ENCODE data around the gene C15orf62.
A peak's percentile ranks its signal among the peaks of the same experiment; 100 is the strongest.

Gene C15orf62

DNA sequence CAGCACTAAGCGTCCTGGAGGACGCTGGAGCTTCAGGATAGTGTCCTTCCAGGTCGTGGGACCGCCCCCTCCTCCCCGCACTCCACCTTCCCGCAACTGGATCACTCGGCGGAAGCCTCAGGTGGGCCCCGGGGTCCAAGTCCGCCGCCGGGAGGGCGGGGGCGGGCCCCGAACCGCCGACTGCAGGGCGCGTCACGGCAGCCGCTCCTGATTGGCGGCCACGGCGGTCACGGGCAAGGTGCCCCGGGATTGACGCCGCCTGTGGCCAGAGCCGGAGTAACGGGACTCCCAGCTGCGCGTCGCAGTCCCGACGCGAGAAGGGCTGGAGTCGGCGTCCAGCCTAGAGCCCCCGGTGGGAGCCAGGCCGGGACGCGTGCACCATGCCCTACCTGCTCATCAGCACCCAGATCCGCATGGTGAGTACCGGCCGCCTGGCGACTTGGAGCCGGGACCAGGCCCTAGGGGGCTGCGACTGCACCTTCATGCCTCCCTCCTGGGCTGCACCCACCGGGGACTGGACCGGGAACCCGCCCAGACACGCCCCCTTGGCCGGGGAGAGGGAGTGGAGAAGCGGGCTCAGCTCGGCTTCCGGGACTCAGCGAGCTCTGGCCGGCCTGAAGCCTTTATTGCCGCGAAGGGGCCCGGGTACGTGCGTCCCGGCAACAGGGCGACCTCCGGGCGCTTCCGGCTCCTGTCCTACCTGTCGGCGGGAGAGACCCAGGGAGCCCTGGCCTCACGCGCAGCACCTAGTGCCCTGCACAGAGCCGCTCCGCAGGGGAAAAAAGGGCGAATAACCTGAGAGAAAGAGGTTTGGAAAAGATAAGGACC lies 5.8 kb upstream of the C15orf62 start, which contains the start of gene GCHFR (continued):
- TF ChIP-seq ZNF645 (tag by site-specific recombination; IDR thresholded peaks at IDR 0.05) (no peak), ZNF624 (tag by site-specific recombination; IDR thresholded peaks at IDR 0.05) (no peak), ZBTB49 (tag by site-specific recombination; IDR thresholded peaks at IDR 0.05; ENCODE audit: low read depth) (no peak), ZNF114 (tag by site-specific recombination; IDR thresholded peaks at IDR 0.05) (no peak), SALL2 (tag by site-specific recombination; IDR thresholded peaks at IDR 0.05; ENCODE audit: borderline replicate concordance) (no peak), ZNF10 (tag by site-specific recombination; IDR thresholded peaks at IDR 0.05) (no peak; the same call in 1 of the 2 replicates), ZNF24 (tag by site-specific recombination; IDR thresholded peaks at IDR 0.05) (no peak), FEZF1 (tag by site-specific recombination; IDR thresholded peaks at IDR 0.05) (no peak), BCL11A (tag by site-specific recombination; IDR thresholded peaks at IDR 0.05; ENCODE audit: low read depth) (no peak), ZBTB7A (tag by site-specific recombination; IDR thresholded peaks at IDR 0.05; ENCODE audit: low read depth) (no peak), ZNF529 (tag by site-specific recombination; IDR thresholded peaks at IDR 0.05; ENCODE audit: insufficient replicate concordance) (no peak), REPIN1 (tag by site-specific recombination; IDR thresholded peaks at IDR 0.05; ENCODE audit: low read depth) (no peak), ZNF354C (tag by site-specific recombination; IDR thresholded peaks at IDR 0.05; ENCODE audit: borderline replicate concordance, low read depth) (no peak), KLF10 (tag by site-specific recombination; IDR thresholded peaks at IDR 0.05) (peak; percentile 86; the same call in 1 of the 2 replicates), ZNF138 (tag by site-specific recombination; IDR thresholded peaks at IDR 0.05; ENCODE audit: borderline replicate concordance) (no peak), ZBTB17 (tag by site-specific recombination; IDR thresholded peaks at IDR 0.05) (peak; percentile 67)
- TF ChIP-seq, protein P1, sequence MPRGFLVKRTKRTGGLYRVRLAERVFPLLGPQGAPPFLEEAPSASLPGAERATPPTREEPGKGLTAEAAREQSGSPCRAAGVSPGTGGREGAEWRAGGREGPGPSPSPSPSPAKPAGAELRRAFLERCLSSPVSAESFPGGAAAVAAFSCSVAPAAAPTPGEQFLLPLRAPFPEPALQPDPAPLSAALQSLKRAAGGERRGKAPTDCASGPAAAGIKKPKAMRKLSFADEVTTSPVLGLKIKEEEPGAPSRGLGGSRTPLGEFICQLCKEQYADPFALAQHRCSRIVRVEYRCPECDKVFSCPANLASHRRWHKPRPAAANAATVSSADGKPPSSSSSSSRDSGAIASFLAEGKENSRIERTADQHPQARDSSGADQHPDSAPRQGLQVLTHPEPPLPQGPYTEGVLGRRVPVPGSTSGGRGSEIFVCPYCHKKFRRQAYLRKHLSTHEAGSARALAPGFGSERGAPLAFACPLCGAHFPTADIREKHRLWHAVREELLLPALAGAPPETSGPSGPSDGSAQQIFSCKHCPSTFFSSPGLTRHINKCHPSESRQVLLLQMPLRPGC (tag by site-specific recombination; IDR thresholded peaks at IDR 0.05): no peak
- TF ChIP-seq, protein P2, sequence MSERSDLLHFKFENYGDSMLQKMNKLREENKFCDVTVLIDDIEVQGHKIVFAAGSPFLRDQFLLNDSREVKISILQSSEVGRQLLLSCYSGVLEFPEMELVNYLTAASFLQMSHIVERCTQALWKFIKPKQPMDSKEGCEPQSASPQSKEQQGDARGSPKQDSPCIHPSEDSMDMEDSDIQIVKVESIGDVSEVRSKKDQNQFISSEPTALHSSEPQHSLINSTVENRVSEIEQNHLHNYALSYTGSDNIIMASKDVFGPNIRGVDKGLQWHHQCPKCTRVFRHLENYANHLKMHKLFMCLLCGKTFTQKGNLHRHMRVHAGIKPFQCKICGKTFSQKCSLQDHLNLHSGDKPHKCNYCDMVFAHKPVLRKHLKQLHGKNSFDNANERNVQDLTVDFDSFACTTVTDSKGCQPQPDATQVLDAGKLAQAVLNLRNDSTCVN (tag by site-specific recombination; optimal IDR thresholded peaks at IDR 0.05): peak; percentile 90
- TF ChIP-seq, protein P3, sequence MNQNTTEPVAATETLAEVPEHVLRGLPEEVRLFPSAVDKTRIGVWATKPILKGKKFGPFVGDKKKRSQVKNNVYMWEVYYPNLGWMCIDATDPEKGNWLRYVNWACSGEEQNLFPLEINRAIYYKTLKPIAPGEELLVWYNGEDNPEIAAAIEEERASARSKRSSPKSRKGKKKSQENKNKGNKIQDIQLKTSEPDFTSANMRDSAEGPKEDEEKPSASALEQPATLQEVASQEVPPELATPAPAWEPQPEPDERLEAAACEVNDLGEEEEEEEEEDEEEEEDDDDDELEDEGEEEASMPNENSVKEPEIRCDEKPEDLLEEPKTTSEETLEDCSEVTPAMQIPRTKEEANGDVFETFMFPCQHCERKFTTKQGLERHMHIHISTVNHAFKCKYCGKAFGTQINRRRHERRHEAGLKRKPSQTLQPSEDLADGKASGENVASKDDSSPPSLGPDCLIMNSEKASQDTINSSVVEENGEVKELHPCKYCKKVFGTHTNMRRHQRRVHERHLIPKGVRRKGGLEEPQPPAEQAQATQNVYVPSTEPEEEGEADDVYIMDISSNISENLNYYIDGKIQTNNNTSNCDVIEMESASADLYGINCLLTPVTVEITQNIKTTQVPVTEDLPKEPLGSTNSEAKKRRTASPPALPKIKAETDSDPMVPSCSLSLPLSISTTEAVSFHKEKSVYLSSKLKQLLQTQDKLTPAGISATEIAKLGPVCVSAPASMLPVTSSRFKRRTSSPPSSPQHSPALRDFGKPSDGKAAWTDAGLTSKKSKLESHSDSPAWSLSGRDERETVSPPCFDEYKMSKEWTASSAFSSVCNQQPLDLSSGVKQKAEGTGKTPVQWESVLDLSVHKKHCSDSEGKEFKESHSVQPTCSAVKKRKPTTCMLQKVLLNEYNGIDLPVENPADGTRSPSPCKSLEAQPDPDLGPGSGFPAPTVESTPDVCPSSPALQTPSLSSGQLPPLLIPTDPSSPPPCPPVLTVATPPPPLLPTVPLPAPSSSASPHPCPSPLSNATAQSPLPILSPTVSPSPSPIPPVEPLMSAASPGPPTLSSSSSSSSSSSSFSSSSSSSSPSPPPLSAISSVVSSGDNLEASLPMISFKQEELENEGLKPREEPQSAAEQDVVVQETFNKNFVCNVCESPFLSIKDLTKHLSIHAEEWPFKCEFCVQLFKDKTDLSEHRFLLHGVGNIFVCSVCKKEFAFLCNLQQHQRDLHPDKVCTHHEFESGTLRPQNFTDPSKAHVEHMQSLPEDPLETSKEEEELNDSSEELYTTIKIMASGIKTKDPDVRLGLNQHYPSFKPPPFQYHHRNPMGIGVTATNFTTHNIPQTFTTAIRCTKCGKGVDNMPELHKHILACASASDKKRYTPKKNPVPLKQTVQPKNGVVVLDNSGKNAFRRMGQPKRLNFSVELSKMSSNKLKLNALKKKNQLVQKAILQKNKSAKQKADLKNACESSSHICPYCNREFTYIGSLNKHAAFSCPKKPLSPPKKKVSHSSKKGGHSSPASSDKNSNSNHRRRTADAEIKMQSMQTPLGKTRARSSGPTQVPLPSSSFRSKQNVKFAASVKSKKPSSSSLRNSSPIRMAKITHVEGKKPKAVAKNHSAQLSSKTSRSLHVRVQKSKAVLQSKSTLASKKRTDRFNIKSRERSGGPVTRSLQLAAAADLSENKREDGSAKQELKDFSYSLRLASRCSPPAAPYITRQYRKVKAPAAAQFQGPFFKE (tag by site-specific recombination; IDR thresholded peaks at IDR 0.05; ENCODE audit: borderline replicate concordance): no peak
- TF ChIP-seq, protein P4, sequence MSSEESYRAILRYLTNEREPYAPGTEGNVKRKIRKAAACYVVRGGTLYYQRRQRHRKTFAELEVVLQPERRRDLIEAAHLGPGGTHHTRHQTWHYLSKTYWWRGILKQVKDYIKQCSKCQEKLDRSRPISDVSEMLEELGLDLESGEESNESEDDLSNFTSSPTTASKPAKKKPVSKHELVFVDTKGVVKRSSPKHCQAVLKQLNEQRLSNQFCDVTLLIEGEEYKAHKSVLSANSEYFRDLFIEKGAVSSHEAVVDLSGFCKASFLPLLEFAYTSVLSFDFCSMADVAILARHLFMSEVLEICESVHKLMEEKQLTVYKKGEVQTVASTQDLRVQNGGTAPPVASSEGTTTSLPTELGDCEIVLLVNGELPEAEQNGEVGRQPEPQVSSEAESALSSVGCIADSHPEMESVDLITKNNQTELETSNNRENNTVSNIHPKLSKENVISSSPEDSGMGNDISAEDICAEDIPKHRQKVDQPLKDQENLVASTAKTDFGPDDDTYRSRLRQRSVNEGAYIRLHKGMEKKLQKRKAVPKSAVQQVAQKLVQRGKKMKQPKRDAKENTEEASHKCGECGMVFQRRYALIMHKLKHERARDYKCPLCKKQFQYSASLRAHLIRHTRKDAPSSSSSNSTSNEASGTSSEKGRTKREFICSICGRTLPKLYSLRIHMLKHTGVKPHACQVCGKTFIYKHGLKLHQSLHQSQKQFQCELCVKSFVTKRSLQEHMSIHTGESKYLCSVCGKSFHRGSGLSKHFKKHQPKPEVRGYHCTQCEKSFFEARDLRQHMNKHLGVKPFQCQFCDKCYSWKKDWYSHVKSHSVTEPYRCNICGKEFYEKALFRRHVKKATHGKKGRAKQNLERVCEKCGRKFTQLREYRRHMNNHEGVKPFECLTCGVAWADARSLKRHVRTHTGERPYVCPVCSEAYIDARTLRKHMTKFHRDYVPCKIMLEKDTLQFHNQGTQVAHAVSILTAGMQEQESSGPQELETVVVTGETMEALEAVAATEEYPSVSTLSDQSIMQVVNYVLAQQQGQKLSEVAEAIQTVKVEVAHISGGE (tag by site-specific recombination; conservative IDR thresholded peaks at IDR 0.05; ENCODE audit: low read depth): peak; percentile 68

All from HEK293 (cell line).